ENCODE data around the gene TASOR2. TPM values are rescaled to one million over a fixed set of nuclear protein-coding genes. Genes with fewer than 3 reads are reported as not detected.

TASOR2 gene
- total and polyA plus RNA-seq, 9 of the 15 experiments (the other 6 are each of a cell fraction or from before 2014, with no cell fraction given), result 12.7 to 75.3 (median 52.3) TPM

- no peak for TF ChIP-seq E4F1 (CRISPR knock-in tag; IDR thresholded peaks at IDR 0.05; ENCODE audit: borderline replicate concordance)
- TF ChIP-seq RBM25 (IDR thresholded peaks at IDR 0.05; ENCODE audit: low read depth, low read length, severe bottlenecking), result no peak
- no peak for TF ChIP-seq XRCC4 (IDR thresholded peaks at IDR 0.05; ENCODE audit: extremely low read depth, insufficient read depth, insufficient read length)
- TF ChIP-seq EP300 (IDR thresholded peaks at IDR 0.05; ENCODE audit: low read length), result no peak
Measured at GRCh38 chr10:5691786-5692185, 7.1 kb downstream of the TASOR2 start (continued).

GRCh38 chr10:5692461-5693358 is 8.1 kb downstream of the TASOR2 start:
- in situ Hi-C loops (cut with MboI), result no loop called here
- BruUV-seq (replicated peaks), result no TSS peak
- ChIA-PET POLR2A (interaction anchor here (0.6 to 2.8 kb wide), 12 partner anchors 8 to 448 kb away, joined by 3 to 10 read pairs (median 4); partner anchors contain the start of gene GDI2), CTCF (ENCODE audit: low intra/inter-chr PET ratio) (no interaction called here)
- Histone ChIP-seq H3K4me3 (peak overlapping the region; percentile 48), H3K9ac (ENCODE audit: insufficient read depth in 1 of 2, low read depth in 2 of 2, low read length in 2 of 2) (peak overlapping the region; percentile 84 to 88), H3K36me3 (ENCODE audit: control insufficient read depth, insufficient read depth, low read length) (peaks cover 9% of the 10 kb centered on the region), H3K27ac (ENCODE audit: extremely low read depth, low read depth, low read length) (peak overlapping the region; percentile 86), H4K20me1 (replicated peaks; ENCODE audit: control insufficient read depth, insufficient read depth, low read length) (peaks cover 10% of the 10 kb centered on the region; the same call in 1 of the 2 replicates), H3K27me3 (ENCODE audit: control insufficient read depth in 2 of 2, insufficient read depth in 2 of 2, low read length in 2 of 2) (no peaks in the 10 kb centered on the region), H3K9me1 (ENCODE audit: control insufficient read depth, insufficient read depth, low read length) (no peaks in the 10 kb centered on the region), H3K4me2 (ENCODE audit: insufficient read depth, low read length) (peak overlapping the region; percentile 90), H3K9me3 (replicated peaks; ENCODE audit: control insufficient read depth, insufficient read depth, low read depth, low read length) (no peaks in the 10 kb centered on the region), H2AFZ (ENCODE audit: low read depth, low read length) (peak overlapping the region; percentile 88), H3K79me2 (ENCODE audit: control insufficient read depth, insufficient read depth, low read length) (peaks cover 100% of the 10 kb centered on the region), H3K4me1 (replicated peaks in 1 of 2; ENCODE audit: control insufficient read depth in 2 of 2, insufficient read depth in 2 of 2, low read length in 2 of 2) (peaks cover 26 to 32% of the 10 kb centered on the region in 2 experiments)
- DNase-seq (ENCODE audit: extremely low read depth in 1 of 4, low spot score in 3 of 4) (peak; percentile 79 to 91 (median 80)), ATAC-seq (peak; percentile 92), FAIRE-seq (peak; percentile 49)
- 2% methylated on average over 35 of the region's 49 CpGs for WGBS (ENCODE audit: insufficient coverage, low coverage, missing lambda C conversion rate)
- intact Hi-C loops (cut with micrococcal nuclease), result no loop called here
- TF ChIP-seq ATF7 (IDR thresholded peaks at IDR 0.05), result 0 out of 2 replicates have a peak, but pooled peaks have one; percentile 48
- no peak for TF ChIP-seq PREB (CRISPR knock-in tag; IDR thresholded peaks at IDR 0.05)
- peak; percentile 76 to 82 for TF ChIP-seq FOXK2 (conservative IDR thresholded peaks at IDR 0.05 in 1 of 2, IDR thresholded peaks at IDR 0.05 in 1 of 2; ENCODE audit: low read depth in 2 of 2)
- TF ChIP-seq ATF1 (CRISPR knock-in tag; IDR thresholded peaks at IDR 0.05), result no peak
- peak; percentile 71 for TF ChIP-seq ATF1 (tag; IDR thresholded peaks at IDR 0.05)
- TF ChIP-seq, protein P1, sequence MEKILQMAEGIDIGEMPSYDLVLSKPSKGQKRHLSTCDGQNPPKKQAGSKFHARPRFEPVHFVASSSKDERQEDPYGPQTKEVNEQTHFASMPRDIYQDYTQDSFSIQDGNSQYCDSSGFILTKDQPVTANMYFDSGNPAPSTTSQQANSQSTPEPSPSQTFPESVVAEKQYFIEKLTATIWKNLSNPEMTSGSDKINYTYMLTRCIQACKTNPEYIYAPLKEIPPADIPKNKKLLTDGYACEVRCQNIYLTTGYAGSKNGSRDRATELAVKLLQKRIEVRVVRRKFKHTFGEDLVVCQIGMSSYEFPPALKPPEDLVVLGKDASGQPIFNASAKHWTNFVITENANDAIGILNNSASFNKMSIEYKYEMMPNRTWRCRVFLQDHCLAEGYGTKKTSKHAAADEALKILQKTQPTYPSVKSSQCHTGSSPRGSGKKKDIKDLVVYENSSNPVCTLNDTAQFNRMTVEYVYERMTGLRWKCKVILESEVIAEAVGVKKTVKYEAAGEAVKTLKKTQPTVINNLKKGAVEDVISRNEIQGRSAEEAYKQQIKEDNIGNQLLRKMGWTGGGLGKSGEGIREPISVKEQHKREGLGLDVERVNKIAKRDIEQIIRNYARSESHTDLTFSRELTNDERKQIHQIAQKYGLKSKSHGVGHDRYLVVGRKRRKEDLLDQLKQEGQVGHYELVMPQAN (IDR thresholded peaks at IDR 0.05; ENCODE audit: borderline replicate concordance), result peak; percentile 47; the same call in 1 of the 2 replicates
- TF ChIP-seq RBBP5 (IDR thresholded peaks at IDR 0.05; ENCODE audit: borderline replicate concordance, insufficient read depth, low read length, poor library complexity, severe bottlenecking), result peak; percentile 98
- no peak for TF ChIP-seq NCOA6 (IDR thresholded peaks at IDR 0.05)
- TF ChIP-seq TBP (optimal IDR thresholded peaks at IDR 0.05; ENCODE audit: low read depth, low read length), result peak; percentile 69
- no peak for TF ChIP-seq IFI16 (CRISPR knock-in tag; IDR thresholded peaks at IDR 0.05)

Measured in K562 (cell line).